GM21737 (cell line): ENCODE results near the gene LIN52.
"Not testable (repeated sequence)": the region's sequence is repeated elsewhere in the genome, so short reads cannot be mapped to it uniquely, and the experiment has no call there.

Experiments
- ATAC-seq: cut with Tn5 transposase; IDR thresholded peaks from one replicate; pipeline ENCODE4 v1.9.1; 2021; ENCODE audit warnings: mild to moderate bottlenecking, moderate library complexity; ENCODE audit not compliant: unreplicated experiment

Gene LIN52

DNA sequence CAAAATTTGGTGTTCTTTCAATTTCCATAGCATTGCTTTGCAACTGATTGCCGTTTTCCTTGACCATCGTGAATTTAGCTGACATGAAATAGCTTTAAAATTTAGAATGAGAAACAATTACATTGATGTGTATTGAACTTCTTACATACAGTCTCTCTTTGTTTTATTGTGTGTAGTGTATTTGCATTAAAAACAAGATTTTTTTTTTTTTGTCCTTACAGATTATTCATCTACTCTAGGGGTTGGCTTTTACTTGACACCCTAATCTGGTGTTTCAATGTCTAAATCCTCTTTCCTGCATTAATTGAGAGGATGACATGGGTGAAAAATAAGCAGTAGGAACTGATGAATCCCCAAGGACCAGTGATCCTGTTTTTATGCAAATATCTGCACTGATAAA, 20.6 kb downstream of the LIN52 start:
- no peak for ATAC-seq

- no peak for ATAC-seq
Observed at GRCh38 chr14:74109369-74109768, 24.6 kb downstream of the LIN52 start.

GRCh38 chr14:74111395-74112216, 26.9 kb downstream of the LIN52 start:
- ATAC-seq: not testable (repeated sequence)

GRCh38 chr14:74125487-74125886, 40.7 kb downstream of the LIN52 start:
- ATAC-seq: not testable (repeated sequence)

GRCh38 chr14:74126315-74127013, 41.7 kb downstream of the LIN52 start:
- no peak for ATAC-seq

- no peak for ATAC-seq
Observed at GRCh38 chr14:74127634-74128033, 42.9 kb downstream of the LIN52 start.

DNA sequence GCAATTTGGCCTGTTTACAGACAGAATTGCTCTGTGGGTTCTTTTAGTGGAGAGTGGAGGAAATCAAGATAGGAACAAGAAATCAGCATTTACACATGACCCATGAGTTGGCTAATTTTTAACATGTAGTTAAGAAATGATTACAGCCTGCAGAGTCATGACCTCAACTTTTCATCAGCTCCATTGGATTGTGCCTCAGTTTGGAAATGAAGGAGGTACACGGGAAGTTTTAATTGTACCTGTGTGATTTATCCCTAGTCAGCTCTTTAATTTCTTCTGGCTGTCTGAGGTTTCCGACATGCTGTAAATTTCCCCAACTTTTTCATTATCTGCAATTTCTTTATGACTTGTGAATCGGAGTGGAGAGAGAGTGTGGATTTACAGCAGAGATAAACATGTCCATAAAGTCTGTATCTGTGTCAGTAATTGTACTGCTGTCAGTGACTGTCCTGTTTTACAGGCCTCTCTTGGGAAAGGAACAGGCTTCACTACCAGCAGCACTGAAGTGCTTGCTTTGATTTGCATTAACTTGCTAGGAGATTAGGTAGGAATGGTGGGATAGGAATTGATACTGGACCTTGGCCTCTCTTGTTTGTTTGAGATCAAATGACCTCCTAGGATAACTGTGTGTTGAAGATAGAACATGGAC, 49.2 kb downstream of the LIN52 start:
- ATAC-seq: no peak

- ATAC-seq: no peak
Observed at GRCh38 chr14:74134484-74134883, 49.7 kb downstream of the LIN52 start.

DNA sequence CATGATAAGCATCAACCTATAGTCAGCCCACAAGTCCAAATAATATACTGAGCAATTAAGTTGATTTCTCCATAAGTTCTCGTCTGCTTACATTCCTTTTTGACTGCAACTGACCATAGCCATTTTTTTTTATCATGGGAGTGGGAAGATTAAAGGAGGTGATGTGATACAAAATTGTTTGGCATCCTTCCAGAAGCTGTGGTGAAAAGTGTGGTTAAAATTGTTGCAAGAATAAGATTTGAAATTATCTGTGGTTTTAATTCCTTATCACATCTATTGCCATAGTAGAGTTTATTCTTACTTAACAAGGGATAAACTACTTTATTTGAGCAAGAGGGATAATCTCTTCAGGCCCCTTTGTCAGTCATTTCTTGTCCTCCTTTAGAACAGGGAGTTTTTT, 50.7 kb downstream of the LIN52 start:
- ATAC-seq: no peak

GRCh38 chr14:74140374-74140850, 55.7 kb downstream of the LIN52 start:
- no peak for ATAC-seq

GRCh38 chr14:74141703-74142102, 56.9 kb downstream of the LIN52 start:
- no peak for ATAC-seq

DNA sequence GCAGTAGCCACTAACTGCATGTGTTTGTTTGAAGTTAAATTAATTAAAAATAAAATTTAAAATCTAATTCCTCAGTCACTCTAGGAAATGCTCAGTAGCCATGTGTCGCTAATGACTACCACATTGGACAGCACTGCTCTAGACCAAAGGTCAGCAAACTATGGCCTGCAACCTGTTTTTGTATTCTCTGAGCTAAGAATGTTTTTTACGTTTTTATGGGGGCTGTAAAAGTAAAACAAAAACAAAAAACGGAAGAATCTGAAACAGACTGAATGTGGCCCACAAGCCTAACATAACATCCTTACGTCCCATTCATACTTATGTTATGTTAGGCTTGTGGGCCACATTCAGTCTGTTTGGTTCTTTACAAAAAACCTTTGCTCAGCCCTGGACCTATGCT, 57.8 kb downstream of the LIN52 start:
- ATAC-seq: no peak

- no peak for ATAC-seq
Observed at GRCh38 chr14:74144789-74145188, 60.0 kb downstream of the LIN52 start.

- no peak for ATAC-seq
Observed at GRCh38 chr14:74147571-74147970, 62.8 kb downstream of the LIN52 start.

DNA sequence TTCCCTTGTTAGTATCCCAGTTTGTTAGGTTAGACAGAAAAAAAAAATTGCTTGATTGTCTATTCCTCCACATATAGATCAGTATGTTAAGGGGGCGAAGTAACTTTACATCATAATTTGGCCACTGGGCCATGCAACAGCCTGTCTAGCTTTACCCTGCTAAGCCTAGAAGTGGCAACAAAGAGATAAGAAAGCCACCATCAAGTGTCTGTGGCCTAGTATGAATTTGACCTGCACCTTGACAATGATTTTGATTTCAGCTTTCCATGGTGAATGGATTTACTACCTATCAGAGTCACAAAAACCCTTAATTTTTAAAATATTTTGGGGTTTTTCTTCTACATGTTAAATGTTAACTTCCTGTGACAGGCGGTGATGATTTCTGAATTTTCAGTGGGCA, 63.9 kb downstream of the LIN52 start:
- no peak for ATAC-seq

DNA sequence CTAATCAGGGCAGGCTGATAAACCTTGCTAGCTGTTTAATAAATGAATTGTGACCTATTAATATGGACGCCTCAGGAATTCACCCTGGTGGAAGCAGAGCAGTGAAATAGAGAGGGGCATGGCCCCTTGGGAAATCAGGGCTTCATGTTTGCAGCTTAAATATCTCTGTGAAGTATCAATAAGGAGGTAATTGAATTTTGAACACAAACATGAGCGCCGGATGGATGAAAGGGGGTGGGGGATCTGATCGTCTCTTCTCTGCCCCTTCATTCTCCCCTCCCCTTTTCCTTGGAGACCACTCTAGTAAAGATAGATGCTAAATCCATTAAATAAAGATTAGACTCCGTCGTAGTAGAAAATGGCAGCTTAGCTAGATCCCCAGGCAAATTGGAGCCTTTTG, 70.5 kb downstream of the LIN52 start:
- ATAC-seq: no peak

DNA sequence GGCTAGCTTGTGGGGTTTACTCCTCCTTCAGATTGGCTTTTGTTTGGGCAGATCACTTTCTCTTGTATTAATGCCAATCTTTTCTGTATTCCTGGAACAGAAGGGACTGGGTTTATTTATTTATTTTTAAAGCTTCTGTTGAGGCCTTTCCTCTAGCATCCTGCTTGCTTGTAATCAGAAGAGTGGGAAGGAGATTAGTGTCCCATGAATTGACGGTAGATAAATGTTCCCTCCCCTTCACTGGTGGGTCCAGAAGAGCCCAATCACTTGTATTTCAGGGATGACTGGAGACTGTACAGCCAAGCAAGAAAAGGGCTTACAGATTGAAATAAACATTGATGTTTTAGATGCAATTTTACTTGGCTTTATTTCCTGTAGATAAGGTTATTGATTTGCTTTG, 71.0 kb downstream of the LIN52 start:
- no peak for ATAC-seq

GRCh38 chr14:74160763-74161162, 76.0 kb downstream of the LIN52 start:
- no peak for ATAC-seq

GRCh38 chr14:74161526-74162158, 76.9 kb downstream of the LIN52 start:
- no peak for ATAC-seq

GRCh38 chr14:74169906-74170305, 85.2 kb downstream of the LIN52 start:
- ATAC-seq: no peak

DNA sequence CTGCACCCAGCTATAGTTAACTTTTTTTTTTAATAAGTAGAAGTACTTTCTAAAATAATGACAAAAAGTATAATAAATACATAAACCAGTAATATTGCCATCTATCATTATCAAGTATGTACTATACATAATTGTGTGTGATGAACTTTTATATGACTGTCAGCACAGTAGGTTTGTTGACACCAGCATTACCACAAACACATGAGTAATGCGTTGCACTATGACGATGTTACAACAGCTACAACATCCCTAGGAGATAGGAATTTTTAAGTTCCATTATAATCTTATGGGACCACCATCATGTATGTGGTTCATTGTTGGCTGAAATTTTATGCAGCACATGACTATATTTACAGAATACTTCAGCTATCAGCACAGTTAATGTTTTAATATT, 91.6 kb downstream of the LIN52 start:
- ATAC-seq: no peak
